NT2/D1 (cell line): ENCODE results near the gene DROSHA.

Experiments
- SUZ12 ChIP-seq: IDR thresholded peaks from 2 replicates; pipeline ENCODE4 v1.6.1; 2011; ENCODE audit not compliant: insufficient read length, insufficient read depth; ENCODE audit errors: extremely low read depth
- YY1 ChIP-seq: IDR thresholded peaks from 2 replicates; pipeline ENCODE4 v1.6.1; 2011; ENCODE audit not compliant: insufficient read length, insufficient read depth
- ZNF274 ChIP-seq: IDR thresholded peaks from 2 replicates; pipeline ENCODE4 v1.6.1; 2011; ENCODE audit warnings: mild to moderate bottlenecking, low read depth, low read length

DNA sequence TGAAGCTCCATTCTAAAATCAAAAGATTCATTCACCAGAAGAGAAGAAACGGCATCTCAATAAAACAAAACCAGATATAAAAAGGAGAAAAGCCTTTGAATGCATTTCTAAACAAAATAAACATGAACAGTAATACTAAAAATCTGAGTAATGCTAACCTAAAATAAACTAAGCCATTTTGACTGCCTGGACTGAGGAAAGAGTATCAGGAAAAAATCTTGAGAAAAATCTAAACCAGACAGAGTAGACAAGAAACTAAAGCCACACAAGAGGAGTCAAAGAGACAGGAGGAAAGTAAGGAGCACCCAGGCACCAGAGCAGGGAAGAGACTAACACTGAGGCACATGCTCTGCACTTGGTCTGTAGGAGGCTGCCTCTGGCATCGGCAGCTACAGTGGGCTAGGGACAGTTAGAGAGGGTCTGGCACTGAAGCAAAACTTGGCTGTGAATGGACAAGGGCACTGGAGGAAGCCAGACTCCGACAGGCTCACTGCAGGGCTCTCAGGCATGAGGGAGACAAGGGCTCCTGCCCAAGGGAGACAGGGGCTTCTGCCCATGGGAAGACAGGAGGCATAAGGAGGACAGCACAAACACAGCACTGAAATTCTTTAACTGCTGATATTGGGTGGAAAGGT is 50.2 kb downstream of the DROSHA start:
- TF ChIP-seq SUZ12 (no peak), YY1 (no peak), ZNF274 (no peak)
